Tongue (tissue), 2 donors: ENCODE results near the gene COL20A1. TPM values are rescaled to one million over a fixed set of nuclear protein-coding genes. Genes with fewer than 3 reads are reported as not detected.

Source experiments
- DNase-seq: peaks from one replicate; pipeline ENCODE4 v3.0.0-alpha.2; 2015
- total RNA-seq: library from RNA; depleted of rRNA; stranded (reverse); fragments of >200 nt; gene quantifications from one replicate; pipeline ENCODE4 v1.2.3, GENCODE V29; 2014

Gene COL20A1
- total RNA-seq, 1 donor from 2014 or later: 6.2 TPM

DNA sequence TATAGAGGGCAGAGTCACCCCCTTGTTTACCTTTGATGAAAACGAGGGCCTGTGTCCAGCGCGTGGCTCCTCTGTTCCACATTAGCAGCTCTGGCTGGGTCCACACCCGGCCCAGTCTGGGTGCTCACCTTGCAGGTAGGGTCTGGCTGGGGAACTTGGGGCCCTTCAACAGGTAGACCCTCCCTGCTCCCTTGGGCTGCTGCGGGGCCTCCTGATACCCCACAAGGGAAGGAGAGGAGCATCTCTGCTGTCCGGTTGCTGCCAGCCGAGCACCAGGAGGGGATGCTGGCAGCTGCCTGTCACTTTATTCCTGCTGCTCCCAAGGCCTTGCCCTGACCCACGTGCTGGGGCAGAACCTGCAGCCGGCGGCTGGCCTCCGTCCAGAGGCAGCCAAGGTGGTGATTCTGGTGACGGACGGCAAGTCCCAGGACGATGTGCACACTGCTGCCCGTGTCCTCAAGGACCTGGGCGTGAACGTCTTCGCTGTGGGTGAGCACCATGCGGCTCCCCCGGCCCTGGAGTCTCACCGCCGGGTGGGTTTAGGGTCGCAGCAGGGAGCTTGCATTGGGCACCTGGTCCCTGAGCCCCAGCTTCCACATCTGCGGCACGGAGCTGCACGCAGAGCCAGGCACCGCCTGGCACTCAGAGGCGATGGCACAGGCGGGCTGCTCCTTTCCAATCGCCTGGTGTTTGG is 15.4 kb downstream of the COL20A1 start:
- no peak for DNase-seq

DNA sequence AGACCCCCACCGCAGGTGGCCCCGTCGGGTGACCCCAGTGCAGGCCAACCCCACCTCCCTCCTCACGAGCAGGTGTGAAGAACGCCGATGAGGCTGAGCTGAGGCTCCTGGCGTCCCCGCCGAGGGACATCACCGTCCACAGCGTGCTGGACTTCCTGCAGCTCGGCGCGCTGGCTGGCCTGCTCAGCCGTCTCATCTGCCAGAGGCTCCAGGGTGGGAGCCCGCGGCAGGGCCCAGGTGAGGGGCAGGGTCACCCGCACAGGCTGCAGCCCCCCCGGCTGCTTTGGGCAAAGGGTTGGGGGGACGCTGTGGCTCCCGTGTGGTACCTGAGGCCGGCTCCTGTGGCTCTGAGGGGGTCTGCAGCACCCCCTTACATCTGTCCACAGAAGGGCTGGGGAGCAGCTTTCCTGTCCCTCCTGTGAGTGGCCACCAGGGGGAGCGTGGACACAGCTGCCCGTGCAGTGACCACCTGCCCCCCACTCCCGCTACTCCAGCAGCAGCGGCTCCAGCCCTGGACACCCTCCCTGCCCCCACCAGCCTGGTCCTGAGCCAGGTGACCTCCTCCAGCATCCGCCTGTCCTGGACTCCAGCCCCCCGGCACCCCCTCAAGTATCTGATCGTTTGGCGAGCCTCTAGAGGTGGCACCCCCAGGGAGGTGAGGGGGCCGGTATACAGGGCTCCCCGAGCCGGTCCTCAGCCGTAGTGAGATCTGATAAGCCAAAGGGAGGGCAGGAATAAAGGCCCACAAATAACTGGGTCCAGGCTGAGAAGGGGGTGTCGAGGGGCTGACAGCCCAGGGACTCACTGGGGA is 16.5 kb downstream of the COL20A1 start:
- peak; percentile 77 for DNase-seq

DNA sequence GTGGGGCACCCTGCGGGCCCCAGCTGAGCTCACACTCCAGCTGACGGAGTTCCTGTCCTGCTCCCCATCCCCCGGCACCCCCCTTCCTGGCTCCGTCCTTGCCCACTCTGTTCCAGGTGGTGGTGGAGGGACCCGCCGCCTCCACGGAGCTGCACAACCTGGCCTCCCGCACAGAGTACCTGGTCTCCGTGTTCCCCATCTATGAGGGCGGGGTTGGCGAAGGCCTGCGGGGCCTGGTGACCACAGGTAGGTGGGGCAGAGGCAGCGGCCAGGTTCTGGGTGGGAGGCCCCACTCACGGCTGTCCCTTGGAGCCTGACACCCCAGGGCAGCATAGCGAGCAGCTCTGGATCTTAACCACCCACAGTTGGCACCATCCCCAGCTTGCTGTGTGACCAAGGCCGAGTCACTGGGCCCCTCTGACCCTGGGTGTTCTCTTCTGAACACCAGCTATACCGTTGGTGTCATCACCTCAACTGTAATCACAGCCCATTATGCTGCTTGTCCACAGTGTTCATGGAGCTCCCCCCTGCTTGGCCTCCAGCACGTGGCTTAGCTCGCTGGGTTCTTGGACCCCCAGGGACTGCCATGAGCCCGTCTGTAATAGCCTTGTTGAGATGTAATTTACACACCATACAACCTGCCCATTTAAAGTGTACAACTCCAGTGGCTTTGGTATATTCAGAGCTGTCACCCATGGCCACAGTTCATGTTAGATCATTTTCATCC is 17.4 kb downstream of the COL20A1 start:
- DNase-seq: no peak

- no peak for DNase-seq
Measured at GRCh38 chr20:63311186-63311832, 18.3 kb downstream of the COL20A1 start.

DNA sequence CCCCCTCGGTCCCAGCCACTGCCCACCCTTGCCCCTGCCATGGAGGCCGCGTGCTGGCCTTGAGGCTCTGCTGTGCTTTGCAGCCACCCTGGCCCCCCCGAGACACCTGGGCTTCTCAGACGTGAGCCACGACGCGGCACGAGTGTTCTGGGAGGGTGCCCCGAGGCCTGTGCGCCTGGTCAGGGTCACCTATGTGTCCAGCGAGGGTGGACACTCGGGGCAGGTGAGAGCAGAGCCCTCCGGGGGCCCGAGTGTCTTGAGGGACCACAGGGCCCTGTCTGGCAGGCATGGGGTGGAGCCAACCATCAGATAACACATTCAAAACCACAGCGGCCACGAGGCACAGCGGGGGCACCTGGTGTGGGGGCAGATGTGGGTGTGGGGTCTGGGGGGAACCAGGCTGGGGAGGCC is 18.9 kb downstream of the COL20A1 start:
- DNase-seq: no peak

GRCh38 chr20:63312273-63312672 is 19.3 kb downstream of the COL20A1 start:
- DNase-seq: no peak

DNA sequence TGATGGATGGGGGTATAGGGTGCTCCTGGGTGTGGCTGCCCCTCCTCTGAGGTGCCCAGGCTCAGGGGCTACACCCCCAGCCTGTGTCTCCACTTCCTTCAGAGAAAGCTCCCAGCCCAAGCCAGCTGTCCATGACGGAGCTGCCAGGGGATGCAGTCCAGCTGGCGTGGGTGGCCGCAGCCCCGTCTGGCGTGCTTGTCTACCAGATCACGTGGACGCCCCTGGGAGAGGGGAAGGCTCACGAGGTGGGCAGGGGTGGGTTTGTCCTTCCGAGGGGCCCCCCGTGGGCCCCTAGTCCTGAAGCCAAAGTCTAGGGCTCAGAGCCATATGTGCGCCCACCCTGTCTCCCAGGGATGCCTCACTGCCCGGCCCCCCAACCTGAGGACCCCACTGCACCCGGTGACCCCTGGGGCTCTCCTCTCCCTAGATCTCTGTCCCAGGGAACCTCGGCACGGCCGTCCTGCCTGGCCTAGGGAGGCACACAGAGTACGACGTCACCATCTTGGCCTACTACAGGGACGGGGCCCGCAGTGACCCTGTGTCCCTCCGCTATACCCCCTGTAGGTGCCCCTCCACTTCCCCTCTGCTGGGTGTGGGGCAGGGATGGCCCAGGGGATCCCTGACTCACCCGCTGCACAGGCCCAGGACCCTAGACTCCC is 19.8 kb downstream of the COL20A1 start:
- DNase-seq: peak; percentile 89

- DNase-seq: no peak
Measured at GRCh38 chr20:63313349-63314014, 20.5 kb downstream of the COL20A1 start.

DNA sequence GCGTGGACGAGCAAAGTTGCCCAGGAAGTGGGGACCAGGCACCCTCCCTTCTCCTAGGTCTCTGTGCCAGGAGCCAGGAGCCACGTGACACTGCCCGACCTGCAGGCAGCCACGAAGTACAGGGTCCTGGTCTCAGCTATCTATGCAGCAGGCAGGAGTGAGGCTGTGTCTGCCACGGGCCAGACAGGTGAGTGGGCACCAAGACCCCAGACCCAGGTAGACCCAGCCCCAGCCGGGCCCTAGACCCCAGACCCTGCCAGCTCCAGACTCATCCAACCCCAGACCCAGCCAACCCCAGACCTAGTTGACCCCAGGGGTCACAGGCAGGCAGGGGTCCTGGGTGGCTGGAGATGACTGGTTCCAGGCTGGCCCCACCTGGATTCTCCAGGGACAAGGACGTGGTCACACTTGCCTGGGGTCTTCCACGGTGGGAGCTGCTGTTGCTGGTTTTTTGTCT is 21.1 kb downstream of the COL20A1 start:
- no peak for DNase-seq

DNA sequence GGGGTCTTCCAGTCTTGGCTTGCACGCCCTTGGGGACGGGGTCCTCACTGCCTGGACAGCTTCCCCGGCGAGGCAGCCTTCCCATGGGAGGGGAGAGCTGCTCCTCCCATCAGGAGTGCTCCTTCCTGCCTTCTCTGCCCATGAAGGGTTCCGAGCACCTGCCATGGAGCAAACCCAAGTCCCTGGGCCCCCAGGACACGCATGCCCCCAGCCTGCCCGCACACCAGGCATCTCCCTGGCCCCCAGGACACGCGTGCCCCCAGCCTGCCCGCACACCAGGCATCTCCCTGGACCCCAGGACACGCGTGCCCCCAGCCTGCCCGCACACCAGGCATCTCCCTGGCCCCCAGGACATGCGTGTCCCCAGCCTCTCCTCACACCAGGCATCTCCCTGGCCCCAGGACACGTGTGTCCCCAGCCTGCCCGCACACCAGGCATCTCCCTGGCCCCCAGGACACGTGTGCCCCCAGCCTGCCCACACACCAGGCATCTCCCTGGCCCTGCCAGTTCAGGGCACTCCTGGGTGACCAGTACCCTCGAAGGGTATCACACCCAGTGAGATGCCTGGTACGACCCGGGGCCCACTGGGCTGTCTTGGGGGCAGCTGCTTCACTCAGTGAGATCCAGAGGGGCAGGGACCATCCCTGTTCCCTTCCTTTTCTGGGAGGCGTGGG is 21.7 kb downstream of the COL20A1 start:
- no peak for DNase-seq

DNA sequence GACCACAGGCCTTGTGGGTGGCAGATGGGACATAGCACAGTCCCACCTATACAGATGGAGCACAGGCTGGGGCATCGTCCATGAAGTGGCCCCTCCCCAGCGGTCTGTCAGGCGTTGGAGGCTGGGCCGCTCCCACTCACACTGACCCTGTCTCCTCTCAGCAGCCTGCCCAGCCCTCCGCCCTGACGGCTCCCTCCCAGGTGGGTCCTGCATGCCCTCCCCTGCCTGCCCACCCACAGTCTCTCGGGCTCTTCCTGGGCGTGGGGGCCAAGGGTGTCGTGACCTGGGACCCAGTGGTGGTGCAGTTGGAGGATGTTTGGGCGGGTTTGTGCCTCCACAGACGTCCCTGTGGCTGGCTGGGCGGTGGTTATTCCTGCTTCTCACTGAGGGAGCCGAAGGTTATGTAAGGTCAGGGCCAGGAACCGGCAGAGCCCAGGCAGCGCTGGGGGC is 22.3 kb downstream of the COL20A1 start:
- no peak for DNase-seq

GRCh38 chr20:63315731-63316491 is 22.9 kb downstream of the COL20A1 start:
- DNase-seq: no peak

DNA sequence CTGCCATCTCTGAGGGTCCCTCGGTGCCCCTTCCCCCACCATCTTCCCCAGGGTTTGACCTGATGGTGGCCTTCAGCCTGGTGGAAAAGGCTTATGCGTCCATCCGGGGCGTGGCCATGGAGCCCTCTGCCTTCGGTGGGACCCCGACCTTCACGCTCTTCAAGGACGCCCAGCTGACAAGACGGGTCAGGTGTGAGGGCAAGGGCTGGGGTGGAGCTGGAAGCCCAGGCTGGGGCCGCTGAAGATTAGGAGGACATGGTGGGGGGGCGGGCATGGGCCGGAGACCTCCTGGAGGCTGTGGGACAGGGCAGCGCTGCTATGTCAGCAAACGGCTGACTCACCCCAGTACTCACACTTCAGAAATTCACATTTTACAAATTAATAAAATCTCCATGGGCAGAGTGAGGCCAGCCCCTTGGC is 23.5 kb downstream of the COL20A1 start:
- no peak for DNase-seq

GRCh38 chr20:63317061-63317460 is 24.1 kb downstream of the COL20A1 start:
- DNase-seq: no peak

- no peak for DNase-seq
Measured at GRCh38 chr20:63317601-63318291, 24.8 kb downstream of the COL20A1 start.

GRCh38 chr20:63318391-63319163 is 25.6 kb downstream of the COL20A1 start:
- no peak for DNase-seq

GRCh38 chr20:63319164-63320040 is 26.4 kb downstream of the COL20A1 start:
- no peak for DNase-seq
